Endodermal cell (in vitro differentiated cells): Measurements from ENCODE around the gene KCNK10. TPM values are rescaled to one million over a fixed set of nuclear protein-coding genes. Genes with fewer than 3 reads are reported as not detected.

Experiments
- DNase-seq: peaks from one replicate; pipeline ENCODE4 v3.0.0-alpha.2; 2017
- H3K27ac ChIP-seq: 2 replicates; pipeline ENCODE4 v1.5.1; 2013; ENCODE audit warnings: mild to moderate bottlenecking, low read depth, low read length, moderate library complexity
- H3K27me3 ChIP-seq: 2 replicates; pipeline ENCODE4 v1.6.1; 2013; ENCODE audit warnings: mild to moderate bottlenecking, low read length, moderate library complexity; ENCODE audit not compliant: insufficient read depth, control insufficient read depth, poor library complexity, severe bottlenecking
- H3K36me3 ChIP-seq: 2 replicates; pipeline ENCODE4 v1.7.0; 2013; ENCODE audit warnings: mild to moderate bottlenecking, low read length, moderate library complexity; ENCODE audit not compliant: control insufficient read depth, insufficient read depth
- H3K4me1 ChIP-seq: one replicate; pipeline ENCODE4 v1.7.0; 2013; ENCODE audit warnings: low read length; ENCODE audit not compliant: control insufficient read depth, insufficient read depth
- H3K4me3 ChIP-seq: 2 replicates; pipeline ENCODE4 v1.5.1; 2013; ENCODE audit warnings: mild to moderate bottlenecking, low read length, moderate library complexity
- H3K9ac ChIP-seq: 2 replicates; pipeline ENCODE4 v1.6.1; 2013; ENCODE audit warnings: mild to moderate bottlenecking, low read length, moderate library complexity; ENCODE audit not compliant: poor library complexity, severe bottlenecking; ENCODE audit errors: extremely low read depth
- H3K9me3 ChIP-seq: 2 replicates; pipeline ENCODE4 v1.6.1; 2013; ENCODE audit warnings: mild to moderate bottlenecking, low read length, moderate library complexity; ENCODE audit not compliant: control insufficient read depth
- H3K27ac Mint-ChIP-seq: 2 replicates; pipeline ENCODE4 v1.8.0; 2020; ENCODE audit warnings: mixed read lengths
- H3K27me3 Mint-ChIP-seq: 2 replicates; pipeline ENCODE4 v1.8.0; 2021; ENCODE audit warnings: mild to moderate bottlenecking, mixed read lengths; ENCODE audit not compliant: insufficient read depth
- H3K36me3 Mint-ChIP-seq: 2 replicates; pipeline ENCODE4 v1.8.0; 2020; ENCODE audit warnings: low read depth, mixed read lengths
- H3K4me1 Mint-ChIP-seq: 2 replicates; pipeline ENCODE4 v1.8.0; 2020; ENCODE audit warnings: mixed read lengths
- H3K4me3 Mint-ChIP-seq: 2 replicates; pipeline ENCODE4 v1.8.0; 2020; ENCODE audit warnings: mild to moderate bottlenecking, moderate library complexity, mixed read lengths
- H3K9me3 Mint-ChIP-seq: 2 replicates; pipeline ENCODE4 v1.8.0; 2020; ENCODE audit warnings: mild to moderate bottlenecking, mixed read lengths
- WGBS, 2 experiments: methylation state at CpG; one replicate each; pipeline versions ENCODE4 v1.1.5 to v1.1.7; 2013; ENCODE audit warnings: missing lambda C conversion rate in 2 of 2, mixed read lengths in 1 of 2; ENCODE audit not compliant: insufficient coverage in 1 of 2, insufficient read length in 1 of 2; 5-methylcytosine and 5-hydroxymethylcytosine counted together
- total RNA-seq, 2 donors: library from RNA; stranded (reverse); fragmentation: NEBNext Ultra II Directional in 1 of 2; extraction: Animal tissue kit (Norgen Biotek cat#: 25700) in 1 of 2; gene quantifications; 2 replicates in 1 of 2; 3 replicates in 1 of 2; pipeline ENCODE4 v1.2.1, GENCODE V29; 2021
- TF ChIP-seq, protein P1 (sequence below): fragments of 200-600 bp; sonication (generic); conservative IDR thresholded peaks from 2 replicates; pipeline ENCODE4 v1.5.0; 2021; ENCODE audit warnings: antibody characterized with exemption, mild to moderate bottlenecking

KCNK10 gene
- total RNA-seq, 2 donors from 2014 or later = 0.24 to 1.8 TPM

DNA sequence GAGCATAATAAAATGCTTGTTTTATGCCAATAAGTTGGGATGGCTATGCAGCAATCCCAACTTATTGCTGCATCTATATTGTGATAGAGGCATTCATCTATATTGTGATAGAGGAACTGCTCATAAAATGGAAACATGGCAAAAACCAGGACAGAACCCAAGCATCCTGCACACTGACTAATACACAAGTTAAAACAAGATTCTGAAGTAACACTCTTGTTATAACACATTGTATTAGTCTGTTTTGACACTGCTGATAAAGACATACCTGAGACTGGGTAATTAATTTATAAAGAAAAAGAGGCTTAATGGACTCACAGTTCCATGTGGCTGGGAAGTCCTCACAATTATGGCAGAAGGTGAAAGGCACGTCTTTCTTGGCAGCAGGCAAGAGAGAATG is 36.8 kb downstream of the KCNK10 start:
- no peaks in the 10 kb centered on the region for H3K36me3 Mint-ChIP-seq
- peaks cover 16% of the 10 kb centered on the region for H3K27me3 Mint-ChIP-seq
- H3K36me3 ChIP-seq = no peaks in the 10 kb centered on the region
- H3K27ac ChIP-seq = no peak overlapping the region
- H3K4me3 ChIP-seq = no peak overlapping the region
- no peaks in the 10 kb centered on the region for H3K9me3 Mint-ChIP-seq
- WGBS, 2 experiments = 69 to 100% methylated on average over 1 of the region's 1 CpG
- DNase-seq = no peak
- H3K27ac Mint-ChIP-seq = no peak overlapping the region
- H3K27me3 ChIP-seq = peaks cover 44% of the 10 kb centered on the region
- H3K4me1 Mint-ChIP-seq = no peaks in the 10 kb centered on the region
- no peaks in the 10 kb centered on the region for H3K4me1 ChIP-seq
- H3K4me3 Mint-ChIP-seq = no peak overlapping the region
- no peak overlapping the region for H3K9ac ChIP-seq
- TF ChIP-seq, protein P1, sequence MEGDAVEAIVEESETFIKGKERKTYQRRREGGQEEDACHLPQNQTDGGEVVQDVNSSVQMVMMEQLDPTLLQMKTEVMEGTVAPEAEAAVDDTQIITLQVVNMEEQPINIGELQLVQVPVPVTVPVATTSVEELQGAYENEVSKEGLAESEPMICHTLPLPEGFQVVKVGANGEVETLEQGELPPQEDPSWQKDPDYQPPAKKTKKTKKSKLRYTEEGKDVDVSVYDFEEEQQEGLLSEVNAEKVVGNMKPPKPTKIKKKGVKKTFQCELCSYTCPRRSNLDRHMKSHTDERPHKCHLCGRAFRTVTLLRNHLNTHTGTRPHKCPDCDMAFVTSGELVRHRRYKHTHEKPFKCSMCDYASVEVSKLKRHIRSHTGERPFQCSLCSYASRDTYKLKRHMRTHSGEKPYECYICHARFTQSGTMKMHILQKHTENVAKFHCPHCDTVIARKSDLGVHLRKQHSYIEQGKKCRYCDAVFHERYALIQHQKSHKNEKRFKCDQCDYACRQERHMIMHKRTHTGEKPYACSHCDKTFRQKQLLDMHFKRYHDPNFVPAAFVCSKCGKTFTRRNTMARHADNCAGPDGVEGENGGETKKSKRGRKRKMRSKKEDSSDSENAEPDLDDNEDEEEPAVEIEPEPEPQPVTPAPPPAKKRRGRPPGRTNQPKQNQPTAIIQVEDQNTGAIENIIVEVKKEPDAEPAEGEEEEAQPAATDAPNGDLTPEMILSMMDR = no peak
- H3K9me3 ChIP-seq = no peaks in the 10 kb centered on the region

DNA sequence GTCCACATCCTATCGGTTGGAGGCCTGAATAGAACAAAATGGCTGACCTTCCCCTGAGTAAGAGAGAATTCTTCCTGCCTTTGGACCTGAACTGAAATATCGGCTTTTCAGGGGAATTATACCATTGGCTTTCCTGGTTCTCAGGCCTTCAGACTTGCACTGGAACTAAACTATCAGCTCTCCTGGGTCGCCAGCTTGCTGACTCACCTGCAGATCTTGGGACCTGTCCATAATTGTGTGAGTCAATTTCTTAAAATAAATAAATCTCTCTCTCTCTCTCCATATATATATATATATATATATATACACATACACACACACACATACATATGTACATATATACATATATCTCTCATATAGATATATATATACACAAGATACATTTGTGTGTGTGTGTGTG is 41.6 kb downstream of the KCNK10 start:
- no peak overlapping the region for H3K4me3 ChIP-seq
- H3K27ac Mint-ChIP-seq = no peak overlapping the region
- H3K36me3 ChIP-seq = no peaks in the 10 kb centered on the region
- H3K4me1 ChIP-seq = no peaks in the 10 kb centered on the region
- WGBS, 2 experiments = 94% methylated on average over 2 to 3 of the region's 3 CpGs
- peaks cover 8% of the 10 kb centered on the region for H3K27me3 ChIP-seq
- H3K9me3 ChIP-seq = no peaks in the 10 kb centered on the region
- no peak overlapping the region for H3K9ac ChIP-seq
- H3K4me3 Mint-ChIP-seq = no peak overlapping the region
- no peak overlapping the region for H3K27ac ChIP-seq
- TF ChIP-seq, protein P1 = no peak
- no peak for DNase-seq
- H3K9me3 Mint-ChIP-seq = no peaks in the 10 kb centered on the region
- H3K4me1 Mint-ChIP-seq = no peaks in the 10 kb centered on the region
- no peaks in the 10 kb centered on the region for H3K36me3 Mint-ChIP-seq
- peaks cover 14% of the 10 kb centered on the region for H3K27me3 Mint-ChIP-seq

DNA sequence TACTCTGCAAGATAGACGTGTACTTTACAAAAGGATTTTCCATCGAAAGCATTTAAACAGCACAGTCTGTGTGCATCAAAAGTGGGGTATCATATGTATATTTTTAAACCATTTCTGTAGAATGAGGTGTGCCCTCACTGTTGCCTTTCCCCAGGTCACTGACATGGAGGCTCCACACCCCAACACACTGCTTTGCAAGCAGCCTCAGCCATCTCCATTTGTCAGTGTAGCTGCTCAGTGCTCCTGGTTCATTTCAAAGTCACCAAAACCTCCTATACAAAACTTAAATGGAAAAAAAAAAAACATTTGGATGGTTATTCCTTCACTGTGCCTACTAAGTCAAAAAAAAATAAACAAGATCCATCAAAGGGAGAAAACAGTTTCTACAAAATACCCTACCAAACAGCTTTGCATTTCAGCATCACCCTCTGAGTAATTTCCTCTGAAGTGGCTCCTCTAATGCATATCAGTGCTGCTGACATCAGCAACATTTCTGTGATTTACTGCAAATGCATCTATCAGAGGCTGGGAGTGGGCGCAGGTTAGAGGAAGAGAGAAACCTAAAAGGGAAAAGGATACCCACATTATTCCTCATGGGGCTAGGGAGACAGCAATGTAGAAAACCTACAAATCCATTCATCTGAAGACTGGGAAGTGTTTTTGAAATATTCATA is 46.0 kb downstream of the KCNK10 start:
- Histone ChIP-seq H3K27ac (no peak overlapping the region), H3K9ac (no peak overlapping the region), H3K4me3 (no peak overlapping the region), H3K27me3 (peaks cover 14% of the 10 kb centered on the region), H3K36me3 (no peaks in the 10 kb centered on the region), H3K9me3 (no peaks in the 10 kb centered on the region), H3K4me1 (no peaks in the 10 kb centered on the region)
- TF ChIP-seq, protein P1 = no peak
- Mint-ChIP-seq H3K9me3 (no peaks in the 10 kb centered on the region), H3K36me3 (no peaks in the 10 kb centered on the region), H3K27ac (no peak overlapping the region), H3K27me3 (peaks cover 10% of the 10 kb centered on the region), H3K4me1 (no peaks in the 10 kb centered on the region), H3K4me3 (no peak overlapping the region)
- WGBS, 2 experiments = 98 to 100% methylated on average over 1 to 3 of the region's 3 CpGs
- DNase-seq = no peak
